Karpas-422 (cell line): ENCODE data around the gene MLXIP. TPM values are rescaled to one million over a fixed set of nuclear protein-coding genes. Genes with fewer than 3 reads are reported as not detected.

Experiments used
- DNase-seq: peaks from one replicate; pipeline ENCODE4 v3.0.0-alpha.2; 2015
- H2AFZ ChIP-seq: fragments of 200-600 bp; sonication (generic); 2 replicates; pipeline ENCODE4 v1.6.1; 2014; ENCODE audit warnings: antibody characterized with exemption, low read length, mixed read lengths
- H3K27ac ChIP-seq: fragments of 200-600 bp; sonication (generic); 2 replicates; pipeline ENCODE4 v1.5.1; 2014; ENCODE audit warnings: mild to moderate bottlenecking, low read length, moderate library complexity
- H3K27me3 ChIP-seq: fragments of 200-600 bp; sonication (generic); 2 replicates; pipeline ENCODE4 v1.6.1; 2014; ENCODE audit warnings: low read length, mixed read lengths
- H3K36me3 ChIP-seq: fragments of 200-600 bp; sonication (generic); 2 replicates; pipeline ENCODE4 v1.6.1; 2014; ENCODE audit warnings: low read length, mixed read lengths; ENCODE audit not compliant: insufficient read depth
- H3K4me1 ChIP-seq: fragments of 200-600 bp; sonication (generic); 2 replicates; pipeline ENCODE4 v1.6.1; 2014; ENCODE audit warnings: mild to moderate bottlenecking, low read length, mixed read lengths
- H3K4me2 ChIP-seq: fragments of 200-600 bp; sonication (generic); 2 replicates; pipeline ENCODE4 v1.6.1; 2014; ENCODE audit warnings: low read length, low read depth, mild to moderate bottlenecking; ENCODE audit not compliant: poor library complexity, severe bottlenecking
- H3K4me3 ChIP-seq: fragments of 200-600 bp; sonication (generic); 2 replicates; pipeline ENCODE4 v1.5.1; 2014; ENCODE audit warnings: mild to moderate bottlenecking, antibody characterized with exemption, low read length, mixed read lengths
- H3K79me2 ChIP-seq: fragments of 200-600 bp; sonication (generic); 2 replicates; pipeline ENCODE4 v1.6.1; 2014; ENCODE audit warnings: mild to moderate bottlenecking, low read length, mixed read lengths
- H3K9ac ChIP-seq: fragments of 200-600 bp; sonication (generic); 2 replicates; pipeline ENCODE4 v1.6.0; 2014; ENCODE audit warnings: low read length
- H3K9me2 ChIP-seq: fragments of 200-600 bp; sonication (generic), shearing (Covaris generic); replicated peaks from 2 replicates; pipeline ENCODE4 v1.6.0; 2014; ENCODE audit warnings: mild to moderate bottlenecking, low read length, moderate library complexity; ENCODE audit not compliant: insufficient read depth
- H3K9me3 ChIP-seq: fragments of 300-700, 200-600 bp; sonication (generic); 2 replicates; pipeline ENCODE4 v1.6.1; 2014; ENCODE audit warnings: low read length, mixed read lengths
- H4K20me1 ChIP-seq: fragments of 200-600 bp; sonication (generic); 2 replicates; pipeline ENCODE4 v1.6.1; 2014; ENCODE audit warnings: mild to moderate bottlenecking, antibody characterized with exemption, low read length, low read depth; ENCODE audit not compliant: insufficient read depth
- total RNA-seq: library from RNA; depleted of rRNA; stranded (reverse); fragments of >200 nt; shearing (Covaris generic); gene quantifications from 2 replicates; pipeline ENCODE4 v1.2.3, GENCODE V29; 2014; ENCODE audit warnings: low replicate concordance

MLXIP gene
- total RNA-seq, 1 experiment from 2014 or later: 14.8 TPM

DNA sequence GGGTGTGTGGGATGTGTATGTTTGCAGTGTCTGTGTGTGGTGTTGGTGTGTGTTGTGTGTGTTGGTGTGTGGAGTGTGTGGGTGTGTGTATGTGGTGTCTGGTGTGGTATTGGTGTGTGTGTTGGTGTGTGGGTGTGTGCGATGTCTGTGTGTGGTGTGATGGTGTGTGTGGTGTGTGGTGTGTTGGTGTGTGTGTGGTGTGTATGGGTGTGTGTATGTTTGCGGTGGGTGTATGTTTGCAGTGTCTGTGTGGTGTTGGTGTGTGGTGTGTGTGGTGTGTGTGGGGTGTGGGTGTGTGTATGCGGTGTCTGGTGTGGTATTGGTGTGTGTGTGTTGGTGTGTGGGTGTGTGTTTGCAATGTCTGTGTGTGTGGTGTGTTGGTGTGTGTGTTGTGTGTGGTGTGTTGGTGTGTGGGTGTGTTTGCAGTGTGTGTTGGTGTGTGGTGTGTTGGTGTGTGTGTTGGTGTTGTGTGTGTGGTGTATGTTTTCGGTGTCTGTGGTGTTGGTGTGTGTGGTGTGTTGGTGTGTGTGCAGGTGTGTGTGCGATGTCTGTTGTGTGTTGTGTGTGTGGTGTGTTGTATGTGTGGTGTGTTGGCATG is 15.7 kb downstream of the MLXIP start:
- H2AFZ ChIP-seq: no peak overlapping the region
- no peak overlapping the region for H3K4me3 ChIP-seq
- no peaks in the 10 kb centered on the region for H3K27me3 ChIP-seq
- H3K36me3 ChIP-seq: peaks cover 13% of the 10 kb centered on the region; the same call in 1 of the 2 replicates
- DNase-seq: peak; percentile 29
- peaks cover 6% of the 10 kb centered on the region; the same call in 1 of the 2 replicates for H4K20me1 ChIP-seq
- H3K4me2 ChIP-seq: no peak overlapping the region
- H3K27ac ChIP-seq: no peak overlapping the region
- H3K9ac ChIP-seq: no peak overlapping the region
- peaks cover 95% of the 10 kb centered on the region for H3K79me2 ChIP-seq
- peaks cover 14% of the 10 kb centered on the region for H3K4me1 ChIP-seq
- no peaks in the 10 kb centered on the region for H3K9me3 ChIP-seq
- H3K9me2 ChIP-seq: no peaks in the 10 kb centered on the region

DNA sequence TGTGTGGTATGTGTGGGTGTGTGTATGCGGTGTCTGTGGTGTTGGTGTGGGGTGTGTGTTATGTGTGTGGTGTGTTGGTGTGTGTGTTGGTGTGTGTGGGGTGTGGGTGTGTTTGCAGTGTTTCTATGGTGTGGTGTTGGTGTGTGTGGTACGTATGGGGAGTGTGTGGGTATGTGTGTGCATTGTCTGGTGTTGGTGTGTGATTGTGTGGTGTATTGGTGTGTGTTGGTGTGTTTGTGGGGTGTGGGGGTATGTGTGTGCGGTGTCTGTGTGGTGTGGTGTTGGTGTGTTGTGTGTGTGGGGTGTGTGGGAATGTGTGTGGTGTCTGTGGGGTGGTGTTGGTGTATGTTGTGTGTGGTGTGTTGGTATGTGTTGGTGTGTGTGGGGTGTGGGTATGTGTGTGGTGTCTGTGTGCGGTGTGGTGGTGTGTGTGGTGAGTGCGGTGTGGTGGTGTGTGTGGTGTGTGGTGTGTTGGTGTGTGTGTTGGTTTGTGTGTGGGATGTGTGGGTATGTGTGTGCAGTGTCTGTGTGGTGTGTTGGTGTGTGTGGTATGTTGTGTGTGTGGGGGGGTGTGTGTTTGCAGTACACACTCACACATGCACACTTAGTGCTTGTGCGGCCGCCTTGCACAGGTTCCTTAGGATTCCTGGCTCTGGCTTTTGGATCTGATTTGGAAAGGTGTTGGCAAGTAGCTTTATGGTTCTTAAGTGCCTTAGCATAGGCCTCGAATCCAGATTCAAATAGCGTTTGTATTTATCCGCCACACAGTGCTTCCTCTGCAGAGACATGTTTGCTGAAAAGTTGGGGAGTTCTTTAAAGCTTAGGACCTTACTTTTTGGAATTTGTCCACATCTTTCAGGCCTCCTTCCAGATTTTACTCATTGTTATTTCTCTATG is 16.4 kb downstream of the MLXIP start:
- H3K27ac ChIP-seq: no peak overlapping the region
- H4K20me1 ChIP-seq: peaks cover 6% of the 10 kb centered on the region; the same call in 1 of the 2 replicates
- no peaks in the 10 kb centered on the region for H3K9me3 ChIP-seq
- H3K36me3 ChIP-seq: peaks cover 9% of the 10 kb centered on the region; the same call in 1 of the 2 replicates
- H3K79me2 ChIP-seq: peaks cover 95% of the 10 kb centered on the region
- peaks cover 18% of the 10 kb centered on the region for H3K4me1 ChIP-seq
- H3K27me3 ChIP-seq: no peaks in the 10 kb centered on the region
- DNase-seq: peak; percentile 41
- H3K9ac ChIP-seq: no peak overlapping the region
- H3K4me3 ChIP-seq: no peak overlapping the region
- H2AFZ ChIP-seq: no peak overlapping the region
- no peak overlapping the region for H3K4me2 ChIP-seq
- no peaks in the 10 kb centered on the region for H3K9me2 ChIP-seq

DNA sequence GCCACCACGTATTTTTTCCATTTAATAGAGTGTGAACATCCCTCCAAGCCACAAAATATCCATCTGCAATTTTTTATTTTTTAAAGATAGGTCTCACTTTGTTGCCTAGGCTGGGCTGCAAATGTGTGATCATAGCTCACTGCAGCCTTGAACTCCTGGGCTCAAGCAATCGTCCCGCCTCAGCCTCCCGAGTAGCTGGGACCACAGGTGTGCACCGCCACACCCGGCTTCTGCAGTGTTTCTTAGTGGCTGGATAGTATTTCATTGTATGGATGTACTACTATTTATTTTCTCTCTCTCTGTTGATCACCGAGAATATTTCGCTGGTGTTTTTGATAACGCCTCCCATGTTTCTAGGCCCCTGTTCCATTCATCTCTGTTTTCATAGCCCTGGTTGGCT is 17.5 kb downstream of the MLXIP start:
- H3K9me2 ChIP-seq: no peaks in the 10 kb centered on the region
- H4K20me1 ChIP-seq: peaks cover 6% of the 10 kb centered on the region; the same call in 1 of the 2 replicates
- H3K27ac ChIP-seq: no peak overlapping the region
- no peak overlapping the region for H3K4me3 ChIP-seq
- H3K36me3 ChIP-seq: 0 out of 2 replicates have a peak, but pooled peaks cover 6% of the 10 kb centered on the region
- peaks cover 28% of the 10 kb centered on the region for H3K4me1 ChIP-seq
- H3K79me2 ChIP-seq: peaks cover 95% of the 10 kb centered on the region
- no peak overlapping the region for H3K9ac ChIP-seq
- no peaks in the 10 kb centered on the region for H3K27me3 ChIP-seq
- peak; percentile 32 for DNase-seq
- H2AFZ ChIP-seq: no peak overlapping the region
- H3K4me2 ChIP-seq: no peak overlapping the region
- H3K9me3 ChIP-seq: no peaks in the 10 kb centered on the region

DNA sequence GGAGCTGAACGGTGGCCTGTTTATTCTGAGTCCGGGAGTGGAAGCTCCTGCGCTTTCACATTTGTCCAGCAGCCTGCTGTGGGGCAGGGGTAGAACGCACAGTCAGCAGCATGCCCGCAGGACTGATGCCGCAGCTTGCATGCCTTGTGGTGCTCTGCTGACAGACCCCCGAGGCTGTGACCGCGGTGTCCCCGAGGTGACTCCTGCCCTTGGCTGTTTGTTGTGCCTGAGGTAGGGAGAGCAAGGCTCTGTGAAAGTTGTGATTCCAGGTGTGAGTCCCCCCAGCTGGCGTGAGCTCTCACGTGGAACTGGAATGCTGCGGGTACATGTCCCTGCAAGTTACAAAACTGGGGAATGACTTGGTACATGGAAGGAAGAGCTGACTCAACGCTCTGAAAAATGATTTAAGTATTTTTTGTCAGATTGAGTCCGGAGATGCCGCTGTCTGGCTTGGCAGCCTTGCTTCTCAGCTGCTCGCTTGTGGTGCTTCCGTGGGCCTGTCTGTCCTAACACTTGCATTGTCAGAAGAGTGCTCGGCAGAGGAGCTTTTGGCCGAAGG is 18.1 kb downstream of the MLXIP start:
- Histone ChIP-seq H3K79me2 (peaks cover 93% of the 10 kb centered on the region), H4K20me1 (peaks cover 6% of the 10 kb centered on the region; the same call in 1 of the 2 replicates), H3K27me3 (no peaks in the 10 kb centered on the region), H3K36me3 (0 out of 2 replicates have a peak, but pooled peaks cover 5% of the 10 kb centered on the region), H3K4me3 (no peak overlapping the region), H3K9me2 (no peaks in the 10 kb centered on the region), H3K4me2 (no peak overlapping the region), H3K27ac (no peak overlapping the region), H2AFZ (no peak overlapping the region), H3K9me3 (no peaks in the 10 kb centered on the region), H3K4me1 (peaks cover 30% of the 10 kb centered on the region), H3K9ac (no peak overlapping the region)
- peak; percentile 27 for DNase-seq

DNA sequence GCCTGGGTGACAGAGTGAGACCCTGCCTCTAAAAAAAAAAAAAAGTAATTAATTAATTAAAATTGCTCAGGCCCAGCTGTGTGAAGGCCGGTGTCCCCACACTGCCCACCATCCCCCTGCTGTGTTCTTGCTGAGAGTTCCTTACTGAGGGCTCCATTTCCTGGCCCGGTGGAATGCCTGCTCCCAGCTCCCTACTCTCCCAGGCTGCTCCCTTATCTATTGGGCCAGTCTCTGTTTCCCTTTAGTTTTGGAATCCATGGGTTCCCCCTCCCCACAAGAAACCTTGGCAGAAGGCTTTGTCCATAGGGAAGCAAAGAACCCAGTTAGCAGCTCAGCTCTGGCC is 19.0 kb downstream of the MLXIP start:
- H3K9me3 ChIP-seq: no peaks in the 10 kb centered on the region
- H3K4me2 ChIP-seq: no peak overlapping the region
- H3K27ac ChIP-seq: no peak overlapping the region
- peaks cover 6% of the 10 kb centered on the region; the same call in 1 of the 2 replicates for H4K20me1 ChIP-seq
- no peak overlapping the region for H2AFZ ChIP-seq
- peaks cover 30% of the 10 kb centered on the region for H3K4me1 ChIP-seq
- H3K9ac ChIP-seq: no peak overlapping the region
- peaks cover 93% of the 10 kb centered on the region for H3K79me2 ChIP-seq
- H3K27me3 ChIP-seq: no peaks in the 10 kb centered on the region
- no peak for DNase-seq
- 0 out of 2 replicates have a peak, but pooled peaks cover 4% of the 10 kb centered on the region for H3K36me3 ChIP-seq
- H3K9me2 ChIP-seq: no peaks in the 10 kb centered on the region
- H3K4me3 ChIP-seq: no peak overlapping the region

DNA sequence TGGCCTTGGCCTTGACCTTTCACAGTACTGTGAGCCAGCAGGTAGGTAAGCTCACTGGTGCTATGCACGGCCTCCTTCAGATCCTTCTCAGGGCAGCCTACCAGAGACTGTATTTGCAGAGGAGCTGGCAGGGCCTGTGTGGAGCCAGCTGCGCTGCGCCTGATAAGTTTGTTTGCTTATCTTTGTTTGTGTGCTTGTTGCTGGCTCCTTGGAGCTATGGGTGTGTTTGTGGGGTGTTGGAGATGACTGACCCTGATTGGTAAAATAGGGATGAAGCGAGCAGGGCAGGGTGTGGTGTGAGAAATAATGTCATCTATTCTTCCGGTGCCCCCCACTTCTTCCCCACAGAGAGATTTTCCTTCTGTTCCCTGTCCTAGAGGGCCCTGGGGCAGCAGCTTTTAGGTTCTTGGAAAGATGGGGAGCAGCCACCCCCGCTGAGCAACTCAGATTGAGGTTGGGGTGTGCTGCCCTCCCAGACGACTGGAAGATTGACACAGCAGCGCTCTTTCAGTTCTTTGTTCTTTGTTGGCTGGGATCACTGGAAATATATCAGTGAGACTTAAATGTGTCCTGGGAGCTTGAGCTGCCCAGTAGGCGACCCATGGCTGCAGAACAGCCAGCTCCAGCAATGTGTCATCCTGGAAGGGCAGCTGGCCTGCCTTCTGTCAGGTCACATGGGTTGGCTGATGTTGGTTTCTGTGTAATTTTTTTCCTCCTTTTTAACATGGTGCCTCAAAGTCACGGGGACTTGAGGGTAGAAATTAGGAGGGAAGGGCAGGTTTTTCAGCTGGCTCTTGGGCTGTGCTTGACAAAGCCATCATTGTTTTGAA is 19.6 kb downstream of the MLXIP start:
- H3K4me2 ChIP-seq: no peak overlapping the region
- no peaks in the 10 kb centered on the region for H3K9me3 ChIP-seq
- H3K79me2 ChIP-seq: peaks cover 92% of the 10 kb centered on the region
- no peak overlapping the region for H3K4me3 ChIP-seq
- H3K9ac ChIP-seq: no peak overlapping the region
- no peak overlapping the region for H3K27ac ChIP-seq
- DNase-seq: no peak
- 0 out of 2 replicates have a peak, but pooled peaks cover 4% of the 10 kb centered on the region for H3K36me3 ChIP-seq
- H3K9me2 ChIP-seq: no peaks in the 10 kb centered on the region
- no peak overlapping the region for H2AFZ ChIP-seq
- peaks cover 30% of the 10 kb centered on the region for H3K4me1 ChIP-seq
- H4K20me1 ChIP-seq: peaks cover 6% of the 10 kb centered on the region; the same call in 1 of the 2 replicates
- H3K27me3 ChIP-seq: no peaks in the 10 kb centered on the region

DNA sequence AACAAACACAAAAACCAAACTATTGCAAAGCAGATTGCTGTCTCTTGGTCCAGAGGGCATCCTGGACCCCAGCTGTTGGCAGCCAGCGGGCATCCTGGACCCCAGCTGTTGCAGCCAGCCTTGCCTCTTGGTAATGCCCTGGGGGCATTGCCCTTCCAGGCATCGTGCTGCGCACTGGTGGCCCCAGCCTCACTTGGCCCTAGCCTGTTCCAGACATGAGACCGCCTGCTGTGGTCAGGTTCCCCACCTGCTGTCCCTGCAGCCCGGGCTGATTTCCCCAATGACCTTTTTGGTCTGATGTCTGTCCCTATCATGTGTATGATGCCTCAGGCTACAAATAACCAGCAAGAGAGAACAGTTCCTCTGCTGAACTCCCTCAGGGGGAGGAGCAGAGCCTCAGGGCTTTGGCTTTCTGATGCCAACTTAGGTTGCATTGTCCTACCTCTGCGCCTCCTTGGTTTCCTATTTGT is 20.8 kb downstream of the MLXIP start:
- H3K9ac ChIP-seq: peak overlapping the region; percentile 34
- H3K4me3 ChIP-seq: peak overlapping the region; percentile 2; the same call in 1 of the 2 replicates
- no peaks in the 10 kb centered on the region for H3K9me2 ChIP-seq
- peak; percentile 42 for DNase-seq
- peaks cover 30% of the 10 kb centered on the region for H3K4me1 ChIP-seq
- H3K36me3 ChIP-seq: peaks cover 7% of the 10 kb centered on the region; the same call in 1 of the 2 replicates
- H3K27me3 ChIP-seq: no peaks in the 10 kb centered on the region
- no peaks in the 10 kb centered on the region for H3K9me3 ChIP-seq
- H4K20me1 ChIP-seq: peaks cover 6% of the 10 kb centered on the region; the same call in 1 of the 2 replicates
- H3K79me2 ChIP-seq: peaks cover 92% of the 10 kb centered on the region
- H3K4me2 ChIP-seq: peak overlapping the region; percentile 45
- no peak overlapping the region for H2AFZ ChIP-seq
- H3K27ac ChIP-seq: peak overlapping the region; percentile 58
